ES-I3 (cell line): Measurements from ENCODE around the gene S1PR4.
"Not testable (repeated sequence)": the region's sequence is repeated elsewhere in the genome, so short reads cannot be mapped to it uniquely, and the experiment has no call there.

Experiments
- H3K36me3 ChIP-seq: 2 replicates; pipeline ENCODE4 v1.6.1; 2013; ENCODE audit warnings: mild to moderate bottlenecking, low read length, control low read depth, moderate library complexity; ENCODE audit not compliant: insufficient read depth
- H3K4me1 ChIP-seq: 2 replicates; pipeline ENCODE4 v1.6.1; 2013; ENCODE audit warnings: mild to moderate bottlenecking, control low read depth, low read length; ENCODE audit not compliant: insufficient read depth
- H3K9ac ChIP-seq: 2 replicates; pipeline ENCODE4 v1.6.1; 2013; ENCODE audit warnings: low read depth, mild to moderate bottlenecking, low read length, moderate library complexity
- H3K9me3 ChIP-seq: 2 replicates; pipeline ENCODE4 v1.6.1; 2013; ENCODE audit warnings: mild to moderate bottlenecking, low read length, moderate library complexity; ENCODE audit not compliant: control insufficient read depth, insufficient read depth

S1PR4 gene

GRCh38 chr19:3160219-3160618, 18.4 kb upstream of the S1PR4 start:
- no peaks in the 10 kb centered on the region for H3K36me3 ChIP-seq
- H3K9ac ChIP-seq, result no peak overlapping the region
- no peaks in the 10 kb centered on the region for H3K9me3 ChIP-seq
- H3K4me1 ChIP-seq, result no peaks in the 10 kb centered on the region; the same call in 1 of the 2 replicates

DNA sequence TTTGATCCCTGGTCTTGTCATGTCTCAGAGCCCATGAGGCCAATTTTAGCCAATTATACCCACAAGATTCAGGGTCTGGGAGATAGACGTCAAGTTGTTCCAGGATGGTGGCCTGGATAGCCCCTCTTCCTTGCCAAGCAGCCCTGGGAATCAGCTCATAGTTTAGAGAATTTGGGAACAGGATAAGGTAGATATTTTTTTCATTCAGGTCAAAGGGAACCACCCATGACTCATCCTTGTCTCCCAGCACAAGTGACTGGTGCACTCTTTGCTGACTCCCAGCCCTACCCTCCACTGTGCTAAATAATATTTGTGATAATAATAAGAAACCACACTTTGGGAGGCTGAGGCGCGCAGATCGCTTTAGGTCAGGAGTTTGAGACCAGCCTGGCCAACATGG, 17.1 kb upstream of the S1PR4 start:
- Histone ChIP-seq H3K36me3 (no peaks in the 10 kb centered on the region), H3K4me1 (no peaks in the 10 kb centered on the region), H3K9me3 (no peaks in the 10 kb centered on the region), H3K9ac (no peak overlapping the region)

DNA sequence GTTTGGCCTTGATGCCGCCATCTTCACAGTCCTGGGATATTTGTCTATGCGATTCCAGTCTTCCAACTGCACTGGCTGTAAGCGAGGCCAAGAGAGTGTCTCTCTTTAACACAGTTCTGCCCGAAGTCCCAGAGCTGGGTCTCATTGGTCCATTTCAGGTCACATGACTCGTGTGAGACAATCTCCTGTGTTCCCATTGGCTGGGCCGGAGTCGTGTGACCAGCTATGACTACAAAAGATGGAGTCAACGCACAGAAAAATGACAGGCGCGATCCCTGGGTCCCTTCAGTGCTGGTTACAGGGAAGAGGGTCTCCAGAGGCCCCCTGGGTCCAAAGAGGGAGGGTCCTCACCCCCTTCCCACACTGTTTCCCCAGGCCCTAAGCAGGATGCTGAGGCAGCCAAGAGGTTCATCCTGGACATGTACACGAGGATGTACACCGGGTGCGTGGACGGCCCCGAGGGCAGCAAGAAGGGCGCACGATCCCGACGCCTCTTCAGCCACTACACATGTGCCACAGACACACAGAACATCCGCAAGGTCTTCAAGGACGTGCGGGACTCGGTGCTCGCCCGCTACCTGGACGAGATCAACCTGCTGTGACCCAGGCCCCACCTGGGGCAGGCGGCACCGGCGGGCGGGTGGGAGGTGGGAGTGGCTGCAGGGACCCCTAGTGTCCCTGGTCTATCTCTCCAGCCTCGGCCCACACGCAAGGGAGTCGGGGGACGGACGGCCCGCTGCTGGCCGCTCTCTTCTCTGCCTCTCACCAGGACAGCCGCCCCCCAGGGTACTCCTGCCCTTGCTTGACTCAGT, 15.9 kb upstream of the S1PR4 start:
- no peaks in the 10 kb centered on the region for H3K9me3 ChIP-seq
- H3K4me1 ChIP-seq, result no peaks in the 10 kb centered on the region
- no peak overlapping the region for H3K9ac ChIP-seq
- H3K36me3 ChIP-seq, result no peaks in the 10 kb centered on the region

DNA sequence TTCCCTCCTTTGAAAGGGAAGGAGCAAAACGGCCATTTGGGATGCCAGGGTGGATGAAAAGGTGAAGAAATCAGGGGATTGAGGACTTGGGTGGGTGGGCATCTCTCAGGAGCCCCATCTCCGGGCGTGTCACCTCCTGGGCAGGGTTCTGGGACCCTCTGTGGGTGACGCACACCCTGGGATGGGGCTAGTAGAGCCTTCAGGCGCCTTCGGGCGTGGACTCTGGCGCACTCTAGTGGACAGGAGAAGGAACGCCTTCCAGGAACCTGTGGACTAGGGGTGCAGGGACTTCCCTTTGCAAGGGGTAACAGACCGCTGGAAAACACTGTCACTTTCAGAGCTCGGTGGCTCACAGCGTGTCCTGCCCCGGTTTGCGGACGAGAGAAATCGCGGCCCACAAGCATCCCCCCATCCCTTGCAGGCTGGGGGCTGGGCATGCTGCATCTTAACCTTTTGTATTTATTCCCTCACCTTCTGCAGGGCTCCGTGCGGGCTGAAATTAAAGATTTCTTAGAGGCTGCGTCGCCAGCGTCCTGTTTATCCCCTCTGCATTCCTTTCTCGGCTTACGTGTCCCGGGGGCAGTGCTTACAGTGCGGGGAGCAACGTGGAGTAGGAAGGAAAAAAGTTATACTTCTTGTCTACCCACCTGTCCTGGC, 15.2 kb upstream of the S1PR4 start:
- Histone ChIP-seq H3K36me3 (no peaks in the 10 kb centered on the region), H3K9me3 (no peaks in the 10 kb centered on the region), H3K9ac (peak overlapping the region; percentile 32; the same call in 1 of the 2 replicates), H3K4me1 (no peaks in the 10 kb centered on the region)

DNA sequence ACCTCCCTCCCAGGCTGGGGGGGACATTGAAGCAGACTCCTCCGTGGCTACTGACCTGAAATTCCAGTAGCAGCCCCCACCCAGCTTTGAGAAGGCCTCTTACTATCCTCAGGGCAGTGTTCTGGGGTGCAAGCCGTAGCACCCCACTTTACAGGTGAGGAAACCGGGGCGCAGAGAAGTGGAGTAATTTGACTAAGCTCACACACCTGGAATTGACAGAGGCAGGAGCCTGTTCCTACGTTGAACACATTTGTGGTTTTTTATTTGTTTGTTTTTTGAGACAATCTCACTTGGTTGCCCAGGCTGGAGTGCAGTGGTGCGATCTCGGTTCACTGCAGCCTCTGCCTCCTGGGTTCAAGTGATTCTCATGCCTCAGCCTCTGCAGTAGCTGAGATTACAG, 14.6 kb upstream of the S1PR4 start:
- Histone ChIP-seq H3K36me3 (no peaks in the 10 kb centered on the region), H3K9me3 (no peaks in the 10 kb centered on the region), H3K9ac (no peak overlapping the region), H3K4me1 (no peaks in the 10 kb centered on the region)

DNA sequence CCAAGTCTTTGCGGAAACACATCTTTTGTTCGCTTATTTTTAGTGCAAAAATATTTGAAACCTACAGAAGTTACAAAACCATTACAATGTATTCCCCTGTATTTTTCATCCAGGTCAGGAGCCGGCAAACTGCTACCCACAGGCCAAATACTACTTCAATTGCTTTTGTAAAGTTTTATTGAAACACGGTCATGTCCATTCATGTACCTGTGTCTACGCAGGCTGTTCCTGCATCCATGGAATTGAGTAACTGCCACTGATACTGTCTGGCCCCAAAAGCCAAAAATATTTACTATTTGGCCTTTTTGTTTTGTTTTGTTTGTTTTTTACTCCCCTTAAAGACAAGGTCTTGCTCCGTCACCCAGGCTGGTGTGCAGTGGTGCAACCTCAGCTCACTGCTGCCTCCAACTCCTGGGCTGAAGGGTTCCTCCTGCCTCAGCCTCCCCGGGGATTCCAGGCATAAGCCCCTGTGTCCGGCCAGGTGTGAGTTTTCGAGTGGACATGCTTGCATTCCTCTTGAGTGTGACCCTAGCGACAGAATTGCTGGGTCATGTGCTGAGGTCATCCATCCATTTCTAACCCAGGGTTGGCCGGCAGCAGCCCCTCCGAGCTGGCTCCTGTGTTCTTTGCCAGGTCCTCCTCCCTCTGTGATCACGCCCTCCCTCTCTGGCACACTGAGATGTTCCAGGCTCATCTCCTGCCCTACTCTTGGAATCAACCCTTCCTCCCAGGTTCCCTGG, 10.9 kb upstream of the S1PR4 start:
- Histone ChIP-seq H3K4me1 (no peaks in the 10 kb centered on the region), H3K36me3 (no peaks in the 10 kb centered on the region), H3K9ac (no peak overlapping the region)

DNA sequence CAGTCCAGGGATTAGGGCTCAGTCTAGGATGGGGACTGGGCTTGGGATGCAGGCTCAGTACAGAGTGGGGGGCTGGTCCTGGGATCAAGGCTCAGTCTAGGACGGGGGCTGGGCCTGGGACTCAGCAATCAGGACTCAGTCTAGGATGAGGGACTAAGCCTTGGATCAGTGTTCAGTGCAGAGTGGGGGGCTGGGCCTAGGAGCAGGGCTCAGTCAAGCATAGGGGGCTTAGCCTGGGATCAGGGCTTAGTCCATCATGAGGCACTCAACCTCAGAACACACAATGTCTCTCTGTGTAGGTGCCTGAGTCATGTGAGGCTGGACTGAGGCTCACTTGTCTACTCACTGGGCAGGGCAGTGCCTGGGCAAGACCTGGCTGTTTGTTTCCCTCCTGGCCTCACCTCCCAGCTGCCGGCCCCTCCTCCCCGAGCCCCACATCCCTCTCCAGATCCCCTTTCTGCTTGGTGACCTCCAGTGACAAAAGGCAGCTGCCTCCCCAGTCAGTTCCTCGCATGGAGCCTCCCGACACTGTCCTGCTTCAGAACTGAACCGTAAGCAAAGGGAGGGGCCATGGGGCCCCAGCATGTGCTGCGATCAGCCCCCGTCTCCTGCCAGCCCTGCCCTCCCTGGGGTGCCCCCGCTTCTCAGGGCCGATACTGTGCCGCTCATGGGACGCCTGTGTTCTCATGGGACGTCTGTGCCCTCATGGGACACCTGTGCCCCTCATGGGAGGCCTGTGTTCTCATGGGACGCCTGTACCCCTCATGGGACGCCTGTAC, 6.5 kb upstream of the S1PR4 start:
- Histone ChIP-seq H3K9me3 (no peaks in the 10 kb centered on the region), H3K4me1 (no peaks in the 10 kb centered on the region), H3K36me3 (no peaks in the 10 kb centered on the region), H3K9ac (no peak overlapping the region)

More for the DNA sequence above, 10.9 kb upstream of the S1PR4 start:
- H3K9me3 ChIP-seq, result no peaks in the 10 kb centered on the region

- H3K9ac ChIP-seq, H3K4me1 ChIP-seq, H3K9me3 ChIP-seq, H3K36me3 ChIP-seq: not testable (repeated sequence)
Measured at GRCh38 chr19:3172673-3173000, 5.9 kb upstream of the S1PR4 start.

GRCh38 chr19:3175781-3176714, 2.5 kb upstream of the S1PR4 start:
- H3K9me3 ChIP-seq, result no peaks in the 10 kb centered on the region
- H3K9ac ChIP-seq, result no peak overlapping the region
- no peaks in the 10 kb centered on the region for H3K36me3 ChIP-seq
- peaks cover 3% of the 10 kb centered on the region; the same call in 1 of the 2 replicates for H3K4me1 ChIP-seq

- Histone ChIP-seq H3K9ac (no peak overlapping the region), H3K4me1 (peaks cover 3% of the 10 kb centered on the region; the same call in 1 of the 2 replicates), H3K36me3 (no peaks in the 10 kb centered on the region), H3K9me3 (no peaks in the 10 kb centered on the region)
Measured at GRCh38 chr19:3176715-3177501, 1.7 kb upstream of the S1PR4 start.

DNA sequence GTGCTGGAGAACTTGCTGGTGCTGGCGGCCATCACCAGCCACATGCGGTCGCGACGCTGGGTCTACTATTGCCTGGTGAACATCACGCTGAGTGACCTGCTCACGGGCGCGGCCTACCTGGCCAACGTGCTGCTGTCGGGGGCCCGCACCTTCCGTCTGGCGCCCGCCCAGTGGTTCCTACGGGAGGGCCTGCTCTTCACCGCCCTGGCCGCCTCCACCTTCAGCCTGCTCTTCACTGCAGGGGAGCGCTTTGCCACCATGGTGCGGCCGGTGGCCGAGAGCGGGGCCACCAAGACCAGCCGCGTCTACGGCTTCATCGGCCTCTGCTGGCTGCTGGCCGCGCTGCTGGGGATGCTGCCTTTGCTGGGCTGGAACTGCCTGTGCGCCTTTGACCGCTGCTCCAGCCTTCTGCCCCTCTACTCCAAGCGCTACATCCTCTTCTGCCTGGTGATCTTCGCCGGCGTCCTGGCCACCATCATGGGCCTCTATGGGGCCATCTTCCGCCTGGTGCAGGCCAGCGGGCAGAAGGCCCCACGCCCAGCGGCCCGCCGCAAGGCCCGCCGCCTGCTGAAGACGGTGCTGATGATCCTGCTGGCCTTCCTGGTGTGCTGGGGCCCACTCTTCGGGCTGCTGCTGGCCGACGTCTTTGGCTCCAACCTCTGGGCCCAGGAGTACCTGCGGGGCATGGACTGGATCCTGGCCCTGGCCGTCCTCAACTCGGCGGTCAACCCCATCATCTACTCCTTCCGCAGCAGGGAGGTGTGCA, 587 bp downstream of the S1PR4 start:
- H3K36me3 ChIP-seq, result no peaks in the 10 kb centered on the region
- peaks cover 3% of the 10 kb centered on the region; the same call in 1 of the 2 replicates for H3K4me1 ChIP-seq
- H3K9ac ChIP-seq, result no peak overlapping the region
- no peaks in the 10 kb centered on the region for H3K9me3 ChIP-seq

GRCh38 chr19:3179739-3180293, 1.2 kb downstream of the S1PR4 start:
- no peaks in the 10 kb centered on the region for H3K9me3 ChIP-seq
- H3K9ac ChIP-seq, result no peak overlapping the region
- H3K4me1 ChIP-seq, result peaks cover 3% of the 10 kb centered on the region; the same call in 1 of the 2 replicates
- H3K36me3 ChIP-seq, result no peaks in the 10 kb centered on the region
